ENCODE data around the gene UBE2U. TPM values are rescaled to one million over a fixed set of nuclear protein-coding genes. Genes with fewer than 3 reads are reported as not detected.

Gene UBE2U
- total and polyA plus RNA-seq, 12 donors = 1.2 to 3.6 (median 2.7) TPM; not detected in 6

GRCh38 chr1:64263856-64264255, 60.4 kb downstream of the UBE2U start:
- H3K27ac ChIP-seq = no peak overlapping the region
- intact Hi-C loops (cut with DNase I) = loop anchor here in 7 of 10 donors (10.0 kb wide), 4 partner anchors 211 to 561 kb away; partner anchors contain the start of gene CACHD1 (in 2 of the 7)
- no peak overlapping the region for H3K4me3 ChIP-seq
- H3K9me3 ChIP-seq = no peaks in the 10 kb centered on the region
- DNase-seq (no peak), ATAC-seq (peak in 4 of 8 donors; percentile 31 to 82 (median 57))
- no peaks in the 10 kb centered on the region for H3K36me3 ChIP-seq
- no peak for TF ChIP-seq CTCF (IDR thresholded peaks at IDR 0.05)
- H3K4me1 ChIP-seq = peaks cover 0 to 2% (median 0%) of the 10 kb centered on the region in 9 donors
- 59 to 63% methylated on average over 2 of the region's 2 CpGs for WGBS, 2 donors
- peaks cover 0 to 12% (median 0%) of the 10 kb centered on the region in 7 donors for H3K27me3 ChIP-seq

- intact Hi-C loops (cut with DNase I) = loop anchor here (5.0 to 10.0 kb wide), 8 partner anchors 210 to 560 kb away; partner anchors contain the start of gene CACHD1 (in 2 of the 10)
- H3K4me3 ChIP-seq = no peak overlapping the region
- peaks cover 0 to 7% (median 0%) of the 10 kb centered on the region in 9 donors for H3K4me1 ChIP-seq
- no peak for TF ChIP-seq CTCF (IDR thresholded peaks at IDR 0.05)
- ATAC-seq = no peak
- H3K36me3 ChIP-seq = no peaks in the 10 kb centered on the region
- WGBS, 2 donors = 80 to 94% methylated on average over 2 of the region's 2 CpGs
- peaks cover 0 to 11% (median 0%) of the 10 kb centered on the region in 7 donors for H3K27me3 ChIP-seq
- H3K9me3 ChIP-seq = no peaks in the 10 kb centered on the region
- no peak for DNase-seq
- H3K27ac ChIP-seq = no peak overlapping the region
These were observed 61.7 kb downstream of the UBE2U start for GRCh38 chr1:64265141-64265540.

- 77% methylated on average over 2 of the region's 2 CpGs for WGBS, 2 donors
- intact Hi-C loops (cut with DNase I) = loop anchor here (5.0 to 10.0 kb wide), 8 partner anchors 208 to 558 kb away; partner anchors contain the start of gene CACHD1 (in 2 of the 10)
These were observed 63.6 kb downstream of the UBE2U start for GRCh38 chr1:64266991-64267390.

More at GRCh38 chr1:64266991-64267390, 63.6 kb downstream of the UBE2U start:
- Histone ChIP-seq H3K4me1 (peaks cover 0 to 7% (median 0%) of the 10 kb centered on the region in 9 donors), H3K36me3 (no peaks in the 10 kb centered on the region), H3K4me3 (no peak overlapping the region), H3K27ac (no peak overlapping the region), H3K9me3 (no peaks in the 10 kb centered on the region), H3K27me3 (peaks cover 0 to 11% (median 0%) of the 10 kb centered on the region in 7 donors)
- TF ChIP-seq CTCF (IDR thresholded peaks at IDR 0.05) = no peak
- ATAC-seq = no peak
- DNase-seq = no peak

Data from heart right ventricle (tissue), 16 donors.